Effector CD8-positive, alpha-beta T cell (primary cell): ENCODE measurements around the gene MLLT3.
"Not testable (repeated sequence)": the region's sequence is repeated elsewhere in the genome, so short reads cannot be mapped to it uniquely, and the experiment has no call there.

Experiments
- DNase-seq: peaks from one replicate; lab custom pipeline; 2025; lab: John Stamatoyannopoulos, UW

Gene MLLT3

DNA sequence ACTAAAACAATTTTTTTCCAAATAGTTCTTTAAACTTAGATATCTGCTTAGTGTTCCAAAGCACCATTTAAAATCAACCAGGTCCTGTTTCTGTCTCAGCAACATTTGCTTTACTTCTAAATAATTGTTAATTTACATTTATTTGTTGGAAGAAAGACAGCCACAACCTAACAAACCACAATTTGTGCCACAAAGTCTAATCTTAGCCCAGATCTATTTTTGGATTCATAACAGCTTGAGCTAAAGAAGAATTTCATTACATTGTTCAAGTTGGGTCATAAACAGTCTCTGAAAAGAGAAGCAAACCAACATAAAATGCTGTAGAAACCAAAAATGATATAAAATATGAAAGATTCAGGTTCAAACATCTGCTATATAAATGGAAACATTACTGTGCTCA is 24.4 kb downstream of the MLLT3 start:
- DNase-seq = no peak

DNA sequence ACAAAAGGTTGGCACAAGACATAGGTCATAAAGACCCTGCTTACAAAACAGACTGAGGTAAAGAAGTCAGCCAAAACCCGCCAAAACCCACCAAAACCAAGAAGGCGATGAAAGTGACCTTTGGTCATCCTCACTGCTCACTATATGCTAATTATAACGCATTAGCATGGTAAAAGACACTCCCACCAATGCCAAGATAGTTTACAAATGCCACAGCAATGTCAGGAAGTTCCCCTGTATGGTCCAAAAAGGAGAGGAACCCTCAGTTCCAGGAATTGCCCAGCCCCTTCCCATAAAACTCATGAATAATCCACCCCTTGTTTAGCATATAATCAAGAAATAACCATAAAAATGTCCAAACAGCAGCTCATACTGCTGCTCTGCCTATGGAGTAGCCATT is 27.7 kb downstream of the MLLT3 start:
- no peak for DNase-seq

DNA sequence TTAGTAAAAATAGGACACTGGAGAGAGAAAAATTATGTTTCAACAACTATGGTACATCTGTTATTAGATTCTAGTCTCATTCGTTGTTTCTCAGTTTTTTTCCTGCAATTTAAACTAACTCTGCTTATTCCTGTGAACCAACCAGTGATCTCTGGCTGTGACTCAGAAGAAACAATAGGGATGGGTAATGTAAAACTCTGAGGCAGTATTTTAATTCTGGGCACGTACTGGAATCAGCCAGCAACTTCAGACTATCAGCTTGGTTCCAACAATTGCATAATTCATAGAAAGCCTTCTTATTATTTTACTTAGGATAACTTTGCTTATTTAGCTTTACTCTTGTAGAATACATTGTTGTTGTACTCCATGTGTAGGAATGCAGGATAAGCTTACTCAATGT is 28.8 kb downstream of the MLLT3 start:
- DNase-seq = no peak

DNA sequence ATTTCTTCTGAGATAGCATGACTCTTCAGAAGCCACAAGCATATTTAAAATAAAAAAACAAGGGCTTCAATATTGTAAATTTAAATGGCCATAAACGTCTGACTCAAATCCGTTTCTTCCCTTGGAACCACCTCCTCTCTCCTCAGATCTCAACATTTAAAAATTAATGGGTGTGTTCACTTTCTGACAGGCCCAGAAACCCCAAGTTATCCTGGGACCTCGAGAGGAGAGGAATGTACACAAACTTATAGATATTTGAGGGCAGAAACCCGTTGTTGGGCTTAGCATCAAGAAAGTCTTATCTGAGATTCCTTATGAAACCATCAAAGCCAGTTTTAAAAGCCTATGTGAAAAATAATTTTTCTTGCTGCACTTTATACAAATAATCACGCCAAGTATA is 29.2 kb downstream of the MLLT3 start:
- DNase-seq = no peak

DNA sequence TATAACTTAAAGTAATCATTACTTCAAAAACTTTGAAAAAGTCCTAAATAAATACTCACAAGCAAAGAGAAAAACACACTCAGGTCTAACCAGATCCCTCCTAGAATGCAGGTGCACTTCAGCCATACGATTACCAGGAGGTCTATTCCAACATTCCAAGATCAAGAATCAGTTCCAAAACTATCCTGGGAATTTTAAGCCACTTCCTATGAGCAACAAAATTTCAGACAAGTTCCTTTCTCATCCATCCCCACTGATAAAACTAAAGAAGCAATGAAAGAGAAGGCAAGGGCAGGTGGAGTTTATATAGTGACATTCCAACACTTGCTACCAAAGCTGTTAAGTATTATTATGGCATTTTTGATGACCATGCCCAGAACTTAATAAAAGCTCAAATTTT is 29.6 kb downstream of the MLLT3 start:
- no peak for DNase-seq

DNA sequence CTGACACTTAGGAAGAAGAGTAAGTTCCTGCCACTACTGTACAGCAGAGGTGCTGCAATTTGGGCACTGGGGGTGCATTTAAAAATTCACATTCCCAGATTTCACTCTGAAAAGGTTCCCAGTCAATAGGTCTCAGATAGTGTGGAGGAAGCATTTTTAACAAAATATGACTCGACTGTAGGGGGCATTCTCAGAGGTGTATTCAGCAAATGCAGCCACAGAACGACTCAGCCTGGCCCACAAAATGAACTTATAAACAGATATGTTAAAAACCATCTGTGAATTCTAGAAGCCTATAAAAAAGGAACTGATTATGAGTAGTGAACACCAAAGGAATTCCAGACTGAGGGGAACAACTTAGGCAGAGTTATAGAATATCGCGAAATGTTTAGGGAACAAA is 31.1 kb downstream of the MLLT3 start:
- no peak for DNase-seq

DNA sequence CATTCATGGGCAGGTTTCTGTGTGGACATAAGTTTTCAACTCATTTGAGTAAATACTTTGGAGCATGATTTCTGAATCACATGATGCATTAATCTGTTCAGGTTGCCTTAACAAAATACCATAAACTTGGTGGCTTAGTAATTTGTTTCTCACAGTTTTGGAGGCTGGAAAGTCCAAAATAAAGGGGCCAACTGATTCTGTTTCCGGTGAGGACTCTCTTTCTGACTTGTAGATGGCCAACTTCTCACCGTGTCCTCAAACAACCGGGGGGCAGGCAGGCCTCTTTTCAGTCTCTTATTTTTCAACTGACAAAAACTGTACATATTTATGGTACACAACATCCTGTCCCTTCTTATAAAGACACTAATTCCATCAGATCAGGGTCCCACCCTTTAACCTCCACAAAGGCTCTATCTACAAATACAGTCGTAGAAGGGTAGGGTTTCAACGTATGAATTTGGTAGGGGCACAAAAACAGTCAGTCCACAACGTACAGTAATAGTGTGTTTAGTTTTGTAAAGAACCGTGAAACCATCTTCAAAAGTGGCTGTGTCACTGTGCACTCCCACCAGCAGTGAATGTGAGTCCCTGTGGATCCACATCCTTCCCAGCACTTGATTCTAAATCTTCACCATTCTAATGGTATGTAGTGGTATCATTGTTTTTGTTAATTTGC is 37.2 kb downstream of the MLLT3 start:
- no peak for DNase-seq

DNA sequence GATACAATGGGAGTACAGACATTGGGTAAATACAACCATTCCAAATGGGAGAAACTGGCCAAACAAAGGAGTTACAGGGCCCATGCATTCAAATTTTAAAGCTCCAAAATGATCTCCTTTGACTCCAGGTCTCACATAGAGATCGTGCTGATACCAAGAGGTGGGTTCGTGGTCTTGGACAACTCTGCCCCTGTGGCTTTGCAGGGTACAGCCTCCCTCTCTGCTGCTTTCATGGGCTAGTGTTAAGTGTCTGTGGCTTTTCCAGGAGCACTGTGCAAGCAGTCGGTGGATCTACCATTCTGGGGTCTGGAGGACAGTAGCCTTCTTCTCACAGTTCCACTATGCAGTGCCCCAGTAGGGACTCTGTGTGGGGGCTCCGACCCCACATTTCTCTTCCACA is 39.2 kb downstream of the MLLT3 start:
- not testable (repeated sequence) for DNase-seq

DNA sequence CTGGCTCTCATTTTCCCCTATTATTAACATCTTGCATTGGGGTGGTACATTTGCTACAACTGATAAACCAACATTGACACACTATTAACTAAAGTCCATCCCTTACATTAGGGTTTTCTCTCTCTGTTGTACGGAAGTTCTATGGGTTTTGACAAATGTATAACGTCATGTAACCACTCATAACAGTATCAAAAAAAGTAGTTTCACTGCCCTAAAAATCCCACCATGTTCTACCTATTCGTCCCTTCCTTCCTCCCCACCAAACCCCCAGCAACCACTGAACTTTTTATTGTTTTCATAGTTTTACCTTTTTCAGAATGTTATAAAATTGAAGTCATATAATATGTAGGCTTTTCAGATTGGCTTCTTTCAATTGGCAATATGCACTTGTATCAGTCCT is 40.1 kb downstream of the MLLT3 start:
- no peak for DNase-seq

DNA sequence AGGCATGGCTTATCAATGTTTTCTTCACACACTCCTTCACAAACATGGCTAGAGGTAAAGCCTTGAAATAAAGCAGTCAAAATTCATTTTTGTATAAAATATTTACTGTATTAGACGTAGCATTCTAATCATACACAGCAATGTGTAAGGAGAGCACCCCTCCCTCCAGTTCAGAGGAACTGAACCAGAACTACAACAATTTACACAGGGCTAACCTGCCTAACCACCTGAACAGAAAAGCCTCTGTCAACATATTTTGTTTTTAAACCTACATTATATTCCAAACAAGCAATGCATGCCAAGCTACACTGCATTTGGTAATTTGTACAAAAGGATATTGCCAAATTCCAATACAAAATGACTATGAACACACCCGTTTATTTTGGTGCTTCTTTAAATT is 41.6 kb downstream of the MLLT3 start:
- no peak for DNase-seq

DNA sequence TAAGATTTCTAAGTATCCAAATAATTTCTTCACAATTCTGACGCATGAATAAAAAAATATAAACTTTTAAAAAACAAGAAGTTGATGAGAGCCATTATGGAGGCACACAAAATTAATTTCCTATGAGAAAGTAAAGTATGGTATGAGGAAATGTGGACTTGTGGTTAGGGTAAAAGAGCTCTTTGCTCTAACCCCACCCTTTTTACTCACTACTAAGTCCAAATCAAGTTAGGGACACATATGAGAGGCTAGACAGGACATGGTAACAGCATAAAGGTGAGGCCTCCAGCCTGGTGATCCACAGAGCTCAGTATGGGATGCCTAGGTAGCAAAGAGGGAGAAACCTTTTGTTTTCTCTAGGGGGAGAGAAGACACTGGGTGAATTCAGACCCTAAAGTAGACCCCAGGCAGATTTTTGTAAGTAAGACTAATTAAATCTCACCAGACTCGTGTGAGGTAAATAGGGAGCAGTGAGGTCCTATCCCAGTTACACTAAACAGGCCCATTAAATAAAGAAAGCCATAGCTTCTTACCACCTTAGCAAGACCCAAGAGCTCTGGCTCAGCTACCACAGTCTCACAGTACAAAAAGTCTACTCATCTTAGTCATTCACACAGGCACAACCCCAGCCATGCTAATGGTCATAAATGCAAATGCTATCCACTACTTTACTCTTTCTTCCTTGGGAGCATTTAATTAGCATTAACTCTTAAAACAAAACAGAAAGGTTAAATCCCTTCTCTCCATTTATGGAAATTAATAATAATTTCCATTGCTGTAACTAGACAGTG is 42.6 kb downstream of the MLLT3 start:
- no peak for DNase-seq

DNA sequence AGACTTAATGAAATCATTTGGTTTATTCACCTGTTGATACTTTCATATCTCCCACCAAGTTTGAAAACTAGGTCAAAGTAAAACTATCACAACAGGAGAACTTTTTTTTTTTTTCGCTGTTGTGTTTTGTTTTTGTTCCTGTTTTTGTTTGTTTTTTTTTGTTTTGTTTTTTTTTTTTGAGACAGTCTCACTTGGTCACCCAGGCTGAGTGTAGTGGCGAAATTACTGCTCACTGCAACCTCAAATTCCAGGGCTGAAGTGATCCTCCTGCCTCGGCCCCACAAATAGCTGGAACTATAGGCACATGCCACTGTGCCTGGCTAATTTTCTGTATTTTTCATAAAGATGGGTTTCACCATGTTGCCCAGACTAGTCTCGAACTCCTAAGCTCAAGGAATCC is 49.3 kb downstream of the MLLT3 start:
- no peak for DNase-seq

DNA sequence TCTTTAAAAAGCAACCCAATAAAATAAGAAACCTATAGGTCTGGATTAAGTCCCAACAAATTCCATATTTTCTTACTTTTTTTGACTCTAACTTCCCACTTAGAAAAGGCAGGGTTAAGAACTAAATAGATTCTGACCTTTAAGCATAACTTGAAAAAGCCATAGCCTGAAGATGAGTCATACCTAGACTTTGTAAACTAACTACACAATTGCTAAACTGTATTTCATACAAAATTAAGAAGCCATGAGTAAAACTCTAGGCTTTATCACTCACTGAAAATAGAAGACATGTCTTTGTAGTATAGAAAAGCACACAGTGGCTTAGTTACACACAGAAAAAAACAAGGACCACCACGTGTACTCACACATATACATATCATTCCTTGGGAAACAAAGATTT is 51.5 kb downstream of the MLLT3 start:
- DNase-seq = no peak

DNA sequence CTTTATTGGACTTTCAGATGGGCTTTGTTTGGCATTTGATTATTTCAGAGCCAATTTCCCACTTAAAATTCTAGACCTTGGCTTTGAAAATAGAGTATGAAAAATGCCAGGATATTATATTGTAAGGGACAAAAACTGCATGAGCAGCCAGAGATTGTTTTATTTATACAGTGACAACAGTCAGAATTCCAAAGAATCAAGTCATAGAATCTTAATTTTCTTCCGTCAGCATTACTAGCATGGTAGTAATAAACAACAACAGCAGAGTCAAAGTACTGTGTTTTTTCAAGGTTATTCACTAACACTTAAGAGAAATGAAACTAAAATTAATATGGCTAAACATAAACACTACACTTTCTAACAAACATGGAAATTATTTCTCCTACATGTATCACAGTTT is 52.2 kb downstream of the MLLT3 start:
- no peak for DNase-seq

DNA sequence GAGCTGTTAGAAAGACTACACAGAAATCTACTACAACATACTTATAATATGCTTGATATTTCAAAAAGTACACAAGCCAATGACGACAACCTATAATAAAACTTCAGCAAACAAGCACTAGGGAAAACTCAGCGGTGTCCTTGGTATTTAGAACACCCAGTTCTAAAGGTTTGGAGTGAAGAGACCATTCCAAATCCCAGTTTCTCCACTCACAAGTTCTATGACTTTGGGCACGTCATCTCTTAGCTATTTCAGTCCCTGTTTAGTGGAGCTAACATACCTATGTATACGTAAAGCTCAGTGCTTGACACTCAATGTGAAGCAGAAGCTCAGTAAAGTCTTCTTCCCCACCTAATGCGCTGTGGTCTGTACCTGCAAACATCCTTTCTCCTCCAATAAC is 52.8 kb downstream of the MLLT3 start:
- DNase-seq = no peak

DNA sequence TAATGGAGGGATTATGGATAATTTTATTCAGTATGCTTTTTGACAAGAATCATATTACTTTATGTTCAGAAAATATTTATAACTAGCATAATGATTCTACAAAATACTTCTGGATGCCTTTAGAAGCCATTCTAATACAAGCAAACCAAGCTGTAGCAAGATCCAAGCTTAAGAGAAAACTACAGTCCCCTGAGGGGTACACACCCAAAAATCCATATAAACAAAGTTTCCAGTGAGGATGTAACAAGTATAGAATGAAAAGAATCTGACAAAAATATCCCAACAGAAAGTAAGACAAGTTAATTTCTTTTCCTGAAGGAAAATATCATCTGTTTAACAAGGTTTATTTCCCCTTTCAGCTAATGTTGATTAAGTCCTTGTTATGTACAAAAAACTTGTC is 53.9 kb downstream of the MLLT3 start:
- no peak for DNase-seq

DNA sequence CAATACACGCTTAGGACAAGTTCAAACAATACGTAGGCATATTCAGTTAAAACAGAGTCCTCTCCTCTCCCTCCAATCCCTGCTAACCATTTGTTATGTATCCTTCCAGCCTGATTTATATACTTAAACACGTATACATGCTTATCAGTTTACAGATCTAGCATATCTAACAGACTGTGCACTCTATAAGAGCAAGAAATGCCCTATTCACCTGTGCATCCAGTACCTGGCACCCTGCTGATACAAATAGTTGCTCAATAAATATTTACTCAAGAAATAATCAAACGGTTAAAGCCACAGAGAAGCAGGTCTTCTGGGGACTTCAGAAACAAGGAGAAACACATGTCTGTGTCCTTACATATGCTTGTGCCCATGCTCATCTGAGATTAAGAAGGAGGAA is 55.9 kb downstream of the MLLT3 start:
- DNase-seq = no peak

DNA sequence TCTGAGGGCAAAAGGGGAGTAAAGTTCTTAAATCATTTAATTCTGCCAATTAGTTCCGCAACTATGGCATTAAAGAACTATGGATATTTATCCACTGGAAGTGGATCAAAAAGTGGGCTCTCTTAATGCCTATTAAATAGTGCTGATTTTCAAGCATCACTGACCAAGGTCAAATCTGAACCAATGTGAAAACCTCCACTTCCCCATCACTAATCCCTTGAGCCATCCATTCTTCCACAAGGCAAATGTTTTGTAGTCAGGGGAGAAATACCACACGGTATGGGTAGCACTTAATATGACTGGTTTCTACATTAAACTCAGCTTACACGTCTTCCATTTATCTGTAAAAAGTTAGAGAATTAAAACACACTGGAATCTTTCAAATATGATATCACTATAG is 57.6 kb downstream of the MLLT3 start:
- no peak for DNase-seq

DNA sequence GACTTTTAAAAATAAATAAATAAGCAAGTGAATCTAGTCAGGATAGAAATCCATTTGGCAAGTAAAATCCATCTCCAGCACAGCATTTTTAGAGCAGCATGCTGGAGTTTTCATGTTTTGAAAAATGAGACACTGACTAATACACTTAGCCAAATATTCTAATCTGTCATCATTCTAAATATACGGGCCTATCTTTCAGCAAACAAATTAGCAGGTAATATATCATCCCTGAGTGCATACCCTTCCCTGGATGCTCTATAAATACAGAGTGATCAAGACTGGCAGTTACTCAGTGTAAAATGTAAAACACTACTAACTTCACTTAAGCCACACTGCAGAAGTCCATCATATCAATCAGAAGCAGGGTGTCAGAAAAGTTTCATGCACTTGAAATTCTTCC is 58.4 kb downstream of the MLLT3 start:
- no peak for DNase-seq

DNA sequence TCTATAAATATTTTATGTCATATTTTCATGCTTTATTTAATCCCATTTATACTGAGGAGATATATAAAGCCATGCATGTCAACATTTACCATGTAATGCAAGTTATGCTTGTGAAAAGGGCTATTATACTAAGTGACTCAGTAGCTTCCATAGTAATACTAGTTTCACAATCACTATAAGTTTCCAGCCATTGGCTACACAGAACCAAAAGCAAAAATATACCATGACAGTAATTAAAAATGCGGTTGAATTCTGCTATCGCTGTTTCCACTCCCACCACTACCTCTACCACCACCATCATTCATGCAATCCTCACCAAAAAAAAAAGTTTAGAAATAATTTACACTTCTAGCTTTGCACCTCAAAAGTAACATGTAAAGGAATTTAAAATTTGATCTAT is 60.2 kb downstream of the MLLT3 start:
- no peak for DNase-seq

DNA sequence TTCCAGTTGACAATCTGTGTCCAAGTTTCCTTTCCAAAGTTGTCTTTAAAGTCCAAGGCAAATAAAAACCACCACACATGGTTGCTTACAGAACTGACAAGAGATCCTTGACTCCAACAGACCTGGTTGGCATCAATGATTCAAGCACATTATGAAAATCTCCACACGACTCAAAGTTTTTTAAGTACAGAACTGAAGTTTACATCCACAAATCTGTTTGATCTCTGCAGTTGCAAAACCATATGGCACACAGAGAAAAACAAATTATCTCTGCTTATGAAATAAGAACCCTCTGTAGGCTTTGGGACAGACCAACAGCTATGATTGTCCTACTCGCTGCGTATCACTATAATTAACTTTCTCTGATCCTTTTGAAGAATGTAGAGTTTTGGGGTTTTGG is 60.8 kb downstream of the MLLT3 start:
- no peak for DNase-seq

DNA sequence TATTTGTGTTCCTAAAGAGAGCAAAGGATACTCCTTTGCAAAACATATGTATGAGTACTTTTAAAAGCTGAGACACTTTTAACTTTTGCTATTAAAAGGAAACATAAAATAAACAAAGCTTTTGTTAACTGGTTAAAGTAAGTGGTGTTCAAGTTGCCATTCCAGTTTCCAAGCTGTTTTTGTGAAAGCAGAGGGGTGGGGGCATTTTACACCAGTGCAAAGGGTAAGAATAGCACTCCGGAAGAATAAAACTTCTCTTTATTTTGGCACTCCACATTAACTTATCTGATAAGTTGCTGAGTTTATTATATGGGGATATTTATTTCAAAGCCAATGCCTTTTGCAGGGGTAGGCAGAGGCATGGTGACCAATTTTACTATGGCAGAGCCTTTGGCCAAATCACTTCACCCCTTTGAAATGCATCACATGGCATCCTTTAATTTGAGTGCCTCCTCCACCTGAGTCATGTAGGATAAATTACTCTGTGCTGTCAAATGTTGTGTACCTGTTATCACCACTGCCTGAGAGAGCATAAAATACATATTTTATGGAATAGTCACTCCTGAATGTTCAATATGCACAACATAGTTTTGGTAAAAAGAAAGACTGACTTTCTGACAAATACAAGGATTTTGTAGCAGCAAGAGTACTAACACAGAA is 62.9 kb downstream of the MLLT3 start:
- no peak for DNase-seq

DNA sequence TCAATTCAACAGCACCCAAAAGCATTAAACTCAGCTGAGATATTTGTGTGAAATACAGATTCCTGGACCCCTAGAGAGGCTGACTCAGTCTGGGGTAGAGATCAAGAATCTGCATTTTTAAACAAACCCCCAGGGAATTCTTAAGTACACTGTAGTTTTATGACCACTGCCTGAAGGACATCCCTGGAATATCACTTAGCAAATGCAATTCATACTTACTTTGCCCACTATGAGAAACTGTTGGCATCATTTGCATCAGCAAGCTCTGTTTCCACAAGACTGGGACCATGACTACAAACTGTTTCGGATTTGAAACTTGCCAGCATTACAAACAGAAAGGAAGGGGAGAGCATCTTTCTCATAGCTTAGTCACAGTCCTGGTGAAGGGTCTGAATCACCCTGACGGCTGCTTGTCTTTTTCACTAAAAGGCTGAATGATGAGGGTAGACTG is 63.7 kb downstream of the MLLT3 start:
- no peak for DNase-seq
